ENCODE results near the gene NBEA.

Gene NBEA

DNA sequence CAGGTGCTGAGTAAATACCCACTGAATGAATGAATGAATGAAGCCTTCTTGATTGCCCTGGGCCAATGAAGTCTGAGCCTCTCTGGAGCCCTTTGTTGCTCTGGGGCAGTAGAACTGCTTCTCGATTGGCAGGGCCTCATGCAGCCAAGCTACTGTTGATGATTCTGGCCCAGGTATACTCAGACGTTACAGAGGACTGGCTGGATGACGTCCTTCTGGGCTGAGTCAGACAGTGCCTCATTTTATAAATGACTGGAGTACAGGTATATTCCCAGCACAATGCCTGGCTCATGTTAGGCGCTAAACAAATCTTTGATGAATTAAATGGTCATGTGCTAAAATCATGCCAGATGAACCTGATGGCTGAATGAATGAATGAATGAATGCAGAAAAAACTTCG, 778.2 kb downstream of the NBEA start:
- no peak for DNase-seq

DNA sequence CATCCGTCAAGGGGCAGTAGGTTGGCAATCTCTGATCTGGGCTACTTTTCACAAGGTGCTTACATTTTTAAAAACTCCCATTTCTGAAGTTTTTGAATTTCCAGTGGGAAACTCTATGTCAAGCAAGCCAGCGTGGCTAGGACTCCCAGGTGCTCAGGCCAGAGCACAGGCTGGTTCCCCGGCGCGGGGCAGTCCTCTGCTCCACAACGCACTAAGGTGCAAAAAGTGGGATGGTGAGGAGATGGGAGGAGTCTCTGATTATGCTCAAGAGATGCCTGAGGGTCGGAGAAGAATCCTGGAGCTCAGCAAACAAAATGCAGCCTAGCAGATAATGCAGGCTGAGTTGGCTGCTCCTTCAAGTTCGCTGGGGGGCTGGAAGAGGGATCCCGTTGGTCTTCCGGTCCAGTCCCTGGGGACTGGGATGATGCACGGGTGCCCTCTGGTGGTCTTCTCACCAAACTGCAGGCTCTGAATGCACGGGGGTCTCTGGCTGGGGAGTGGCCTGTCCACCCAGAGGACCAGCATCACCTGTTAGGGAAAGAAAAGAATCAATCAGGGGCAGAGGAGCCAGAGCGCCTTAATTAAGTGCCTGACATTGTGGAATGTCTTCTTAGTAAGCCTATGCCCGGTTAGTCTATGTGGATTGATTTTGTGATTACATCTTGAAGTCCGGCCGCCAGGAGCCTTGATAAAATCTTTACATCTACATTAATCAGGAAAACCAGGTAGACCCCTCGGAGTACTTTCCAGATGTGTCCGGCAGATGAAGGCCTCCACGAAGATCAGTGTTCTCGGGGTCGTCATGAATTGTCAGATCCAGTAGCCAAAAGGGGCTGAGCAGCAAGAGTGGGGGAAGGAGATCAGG, 778.9 kb downstream of the NBEA start:
- no peak for DNase-seq
